NCI-H1105 (cell line): ENCODE results near the gene SCUBE1.

Experiments used
- DNase-seq: peaks from one replicate; lab custom pipeline; 2025; lab: John Stamatoyannopoulos, UW

Gene SCUBE1

GRCh38 chr22:43277987-43278601 lies 65.1 kb downstream of the SCUBE1 start:
- no peak for DNase-seq

- DNase-seq, result no peak
These were observed 66.1 kb downstream of the SCUBE1 start for GRCh38 chr22:43277091-43277490.

- no peak for DNase-seq
These were observed 66.9 kb downstream of the SCUBE1 start for GRCh38 chr22:43276321-43276720.

GRCh38 chr22:43275545-43276317 lies 67.4 kb downstream of the SCUBE1 start:
- no peak for DNase-seq

- no peak for DNase-seq
These were observed 68.5 kb downstream of the SCUBE1 start for GRCh38 chr22:43274595-43275240.

- peak; percentile 20 for DNase-seq
These were observed 69.2 kb downstream of the SCUBE1 start for GRCh38 chr22:43273902-43274484.

GRCh38 chr22:43272869-43273318 lies 70.3 kb downstream of the SCUBE1 start:
- DNase-seq, result no peak

GRCh38 chr22:43272301-43272700 lies 70.9 kb downstream of the SCUBE1 start:
- no peak for DNase-seq

- DNase-seq, result no peak
These were observed 72.2 kb downstream of the SCUBE1 start for GRCh38 chr22:43270949-43271348.

- no peak for DNase-seq
These were observed 72.8 kb downstream of the SCUBE1 start for GRCh38 chr22:43270314-43270908.

GRCh38 chr22:43269646-43270045 lies 73.5 kb downstream of the SCUBE1 start:
- no peak for DNase-seq

- DNase-seq, result no peak
These were observed 73.9 kb downstream of the SCUBE1 start for GRCh38 chr22:43269246-43269645.

- no peak for DNase-seq
These were observed 75.1 kb downstream of the SCUBE1 start for GRCh38 chr22:43267981-43268660.

- DNase-seq, result no peak
These were observed 75.7 kb downstream of the SCUBE1 start for GRCh38 chr22:43267332-43267980.

- DNase-seq, result no peak
These were observed 77.1 kb downstream of the SCUBE1 start for GRCh38 chr22:43266076-43266475.

- peak; percentile 42 for DNase-seq
These were observed 79.3 kb downstream of the SCUBE1 start for GRCh38 chr22:43263645-43264514.

GRCh38 chr22:43262990-43263644 lies 80.1 kb downstream of the SCUBE1 start:
- DNase-seq, result no peak

GRCh38 chr22:43260331-43261231 lies 82.6 kb downstream of the SCUBE1 start:
- DNase-seq, result no peak

GRCh38 chr22:43257961-43258360 lies 85.2 kb downstream of the SCUBE1 start:
- DNase-seq, result no peak
